Activated CD4-positive, alpha-beta T cell treated with anti-CD3 and anti-CD28 coated beads, Interleukin-2, amount 50 U/mL, for 16 hours (primary cell): Measurements from ENCODE around the gene CCDC183.
A peak's percentile ranks its signal among the peaks of the same experiment; 100 is the strongest.
"Not testable (repeated sequence)": the region's sequence is repeated elsewhere in the genome, so short reads cannot be mapped to it uniquely, and the experiment has no call there.

Source experiments
- DNase-seq: peaks from one replicate; pipeline ENCODE4 v3.0.0-alpha.2; 2020

The CCDC183 gene

DNA sequence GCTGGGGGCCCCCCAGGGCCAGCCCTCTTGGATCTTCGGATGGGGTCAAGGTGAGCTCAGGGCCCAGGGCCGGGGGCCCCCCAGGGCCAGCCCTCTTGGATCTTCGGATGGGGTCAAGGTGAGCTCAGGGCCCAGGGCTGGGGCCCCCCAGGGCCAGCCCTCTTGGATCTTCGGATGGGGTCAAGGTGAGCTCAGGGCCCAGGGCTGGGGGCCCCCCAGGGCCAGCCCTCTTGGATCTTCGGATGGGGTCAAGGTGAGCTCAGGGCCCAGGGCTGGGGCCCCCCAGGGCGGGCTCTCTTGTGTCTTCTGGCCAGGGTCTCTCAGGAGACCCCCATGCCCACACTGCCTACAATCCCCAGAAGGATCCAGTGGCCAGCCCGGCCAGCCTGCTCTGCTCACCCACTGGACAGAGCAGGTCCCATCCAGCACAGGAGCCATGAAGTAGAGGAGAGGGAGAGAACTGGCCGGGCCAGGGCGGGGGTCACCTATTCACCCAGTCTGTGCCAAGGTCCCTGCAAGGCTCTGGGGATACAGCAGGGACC is 6.9 kb downstream of the CCDC183 start:
- not testable (repeated sequence) for DNase-seq

GRCh38 chr9:136803551-136804508 is 7.7 kb downstream of the CCDC183 start:
- DNase-seq: no peak

GRCh38 chr9:136804509-136805206 is 8.5 kb downstream of the CCDC183 start:
- DNase-seq: no peak

DNA sequence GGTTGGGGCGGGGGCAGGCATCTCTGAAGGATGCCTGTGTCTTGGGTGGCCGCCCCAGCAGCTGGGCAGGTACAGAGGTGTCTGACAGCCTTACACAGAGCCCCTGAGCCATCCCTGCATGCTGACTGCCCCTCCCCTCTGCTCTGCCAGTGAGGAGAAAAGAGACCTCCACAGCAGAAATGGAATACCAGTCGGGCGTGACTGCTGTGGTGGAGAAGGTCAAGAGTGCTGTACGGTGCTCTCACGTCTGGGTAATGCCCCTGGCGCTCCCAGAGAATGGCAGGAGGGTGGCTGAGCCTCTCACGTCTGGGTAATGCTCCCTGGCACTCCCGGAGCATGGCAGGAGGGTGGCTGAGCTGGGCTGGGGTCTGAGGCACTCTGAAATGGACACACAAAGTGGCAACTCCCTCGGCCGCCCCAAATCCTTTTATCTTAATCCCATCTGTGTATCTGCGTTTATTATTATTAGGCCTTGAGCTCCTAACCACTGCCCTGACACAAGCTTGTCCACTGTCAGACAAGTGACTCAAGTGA is 9.1 kb downstream of the CCDC183 start:
- no peak for DNase-seq

DNA sequence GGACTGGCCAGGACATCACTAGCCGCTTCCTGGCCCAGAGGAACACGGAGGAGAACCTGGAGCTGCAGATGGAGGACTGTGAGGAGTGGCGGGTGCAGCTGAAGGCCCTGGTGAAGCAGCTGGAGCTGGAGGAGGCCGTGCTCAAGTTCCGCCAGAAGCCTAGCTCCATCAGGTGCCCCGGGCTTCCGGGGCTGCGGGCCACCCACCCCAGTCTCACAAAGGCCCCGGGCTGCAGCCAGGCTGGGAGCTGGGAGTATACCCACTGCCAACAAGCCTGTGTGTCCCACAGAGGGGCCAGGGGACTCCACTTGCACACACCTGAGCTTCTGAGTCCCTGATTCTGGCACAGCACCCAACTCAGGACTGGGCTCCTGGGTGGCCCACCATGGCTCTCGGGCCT is 9.9 kb downstream of the CCDC183 start:
- DNase-seq: no peak

DNA sequence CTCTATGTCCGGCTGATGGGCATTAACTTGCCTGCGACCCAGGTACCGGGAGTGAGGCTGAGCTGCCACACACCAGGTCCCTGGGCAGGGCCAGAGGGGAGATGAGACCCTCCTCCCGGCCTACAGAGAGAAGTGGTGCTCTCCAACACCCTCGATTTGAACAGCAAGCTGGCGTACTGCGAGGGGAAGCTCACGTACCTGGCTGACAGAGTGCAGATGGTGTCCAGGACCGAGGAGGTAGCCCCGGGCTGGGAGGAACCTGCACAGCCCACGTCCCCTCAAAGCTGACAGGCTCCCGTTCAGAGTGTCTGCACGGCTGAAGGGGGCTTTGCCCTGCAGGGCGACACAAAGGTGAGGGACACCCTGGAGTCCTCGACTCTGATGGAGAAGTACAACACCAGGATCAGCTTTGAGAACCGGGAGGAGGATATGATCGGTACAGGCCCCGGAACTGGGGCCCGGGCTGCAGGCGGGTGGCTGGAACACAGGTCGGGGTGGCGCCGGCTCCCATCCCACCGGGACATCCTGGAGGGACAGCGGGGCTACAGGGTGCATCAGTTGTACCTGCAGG is 10.6 kb downstream of the CCDC183 start:
- no peak for DNase-seq

DNA sequence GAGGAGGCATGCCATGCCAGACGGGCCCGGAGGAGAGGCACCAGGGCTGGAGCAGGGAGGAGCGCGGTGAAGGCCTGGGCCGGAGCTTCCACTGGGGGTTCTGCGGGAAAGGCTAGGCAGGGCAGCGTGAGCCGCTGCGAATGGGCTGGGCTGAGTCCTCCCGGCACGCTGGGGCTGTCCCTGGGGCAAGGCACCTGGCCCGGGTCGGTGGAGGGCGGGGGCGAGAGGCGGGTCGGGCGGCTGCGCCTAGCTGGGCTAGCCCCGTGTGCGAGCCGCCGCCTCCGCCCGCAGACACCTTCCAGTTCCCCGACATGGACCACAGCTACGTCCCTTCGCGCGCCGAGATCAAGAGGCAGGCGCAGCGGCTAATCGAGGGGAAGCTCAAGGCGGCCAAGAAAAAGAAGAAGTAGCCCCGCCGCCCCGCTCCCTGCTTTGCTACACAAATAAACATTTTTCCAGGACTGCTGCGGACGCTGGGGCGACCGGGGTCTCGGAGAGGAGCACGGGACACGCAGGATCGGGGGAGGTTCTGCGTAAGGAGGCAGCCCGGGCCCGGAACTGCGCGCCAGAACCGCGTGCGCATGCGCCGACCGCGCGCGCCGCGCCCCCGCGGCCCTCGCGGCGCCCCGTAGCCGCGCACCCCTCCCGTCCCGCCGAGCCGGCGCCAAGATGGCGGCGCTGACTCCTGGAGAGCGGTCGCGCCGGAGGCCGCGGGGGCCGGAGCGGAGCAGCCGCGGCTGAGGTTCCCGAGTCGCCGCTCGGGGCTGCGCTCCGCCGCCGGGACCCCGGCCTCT is 11.3 kb downstream of the CCDC183 start, which contains the start of gene RABL6:
RABL6 (plus strand) TSS at position 668 of the 794 bp plus-strand sequence. CDS start 249 bp downstream, outside the sequence.
- DNase-seq: peak; percentile 83

DNA sequence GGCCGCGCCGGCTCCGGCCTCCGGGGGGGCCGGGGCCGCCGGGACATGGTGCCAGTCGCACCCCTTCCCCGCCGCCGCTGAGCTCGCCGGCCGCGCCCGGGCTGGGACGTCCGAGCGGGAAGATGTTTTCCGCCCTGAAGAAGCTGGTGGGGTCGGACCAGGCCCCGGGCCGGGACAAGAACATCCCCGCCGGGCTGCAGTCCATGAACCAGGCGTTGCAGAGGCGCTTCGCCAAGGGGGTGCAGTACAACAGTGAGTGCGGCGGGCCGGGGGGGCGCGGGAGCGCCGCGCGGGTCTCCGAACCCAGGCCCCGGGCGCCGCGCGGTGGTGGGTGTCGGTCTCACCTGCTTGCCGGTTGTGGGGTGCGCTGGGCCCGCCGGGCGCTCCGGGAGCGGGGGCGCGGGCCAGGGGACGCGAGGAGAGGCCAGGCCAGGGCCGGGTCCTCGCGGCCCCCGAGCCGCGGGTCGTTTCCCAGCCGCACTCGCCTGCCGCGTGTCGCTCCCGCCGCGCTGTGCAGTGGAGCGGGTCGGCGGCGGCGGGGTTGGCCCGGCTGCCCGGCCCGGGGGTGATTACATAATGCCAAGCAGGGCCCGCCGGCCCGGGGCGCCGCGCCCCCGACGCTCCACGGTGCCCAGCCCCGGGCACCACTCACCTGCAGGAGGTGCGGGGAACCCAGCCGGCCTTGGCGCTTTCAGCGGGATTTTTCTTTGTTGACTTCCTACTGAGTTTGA is 12.1 kb downstream of the CCDC183 start:
- no peak for DNase-seq

DNA sequence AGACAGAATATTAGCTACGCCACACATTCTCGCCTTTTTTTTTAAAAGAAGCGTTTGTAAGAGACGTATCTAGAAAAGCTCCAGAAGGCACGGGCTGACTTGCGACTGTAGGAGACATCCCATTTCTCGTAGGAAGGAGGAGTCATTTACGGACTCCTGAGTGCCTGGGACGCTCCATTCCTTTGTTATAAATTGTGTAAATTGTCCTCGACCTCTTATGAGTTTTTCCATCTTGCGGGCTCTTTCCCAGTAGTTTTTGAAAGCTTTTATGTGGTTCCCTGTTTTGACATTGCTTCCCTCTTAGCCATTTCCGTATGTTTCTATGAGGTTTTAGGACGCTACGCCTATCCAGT is 12.6 kb downstream of the CCDC183 start:
- DNase-seq: no peak

- DNase-seq: no peak
These were observed 18.7 kb downstream of the CCDC183 start for GRCh38 chr9:136814725-136815421.

- no peak for DNase-seq
These were observed 19.3 kb downstream of the CCDC183 start for GRCh38 chr9:136815422-136815782.

DNA sequence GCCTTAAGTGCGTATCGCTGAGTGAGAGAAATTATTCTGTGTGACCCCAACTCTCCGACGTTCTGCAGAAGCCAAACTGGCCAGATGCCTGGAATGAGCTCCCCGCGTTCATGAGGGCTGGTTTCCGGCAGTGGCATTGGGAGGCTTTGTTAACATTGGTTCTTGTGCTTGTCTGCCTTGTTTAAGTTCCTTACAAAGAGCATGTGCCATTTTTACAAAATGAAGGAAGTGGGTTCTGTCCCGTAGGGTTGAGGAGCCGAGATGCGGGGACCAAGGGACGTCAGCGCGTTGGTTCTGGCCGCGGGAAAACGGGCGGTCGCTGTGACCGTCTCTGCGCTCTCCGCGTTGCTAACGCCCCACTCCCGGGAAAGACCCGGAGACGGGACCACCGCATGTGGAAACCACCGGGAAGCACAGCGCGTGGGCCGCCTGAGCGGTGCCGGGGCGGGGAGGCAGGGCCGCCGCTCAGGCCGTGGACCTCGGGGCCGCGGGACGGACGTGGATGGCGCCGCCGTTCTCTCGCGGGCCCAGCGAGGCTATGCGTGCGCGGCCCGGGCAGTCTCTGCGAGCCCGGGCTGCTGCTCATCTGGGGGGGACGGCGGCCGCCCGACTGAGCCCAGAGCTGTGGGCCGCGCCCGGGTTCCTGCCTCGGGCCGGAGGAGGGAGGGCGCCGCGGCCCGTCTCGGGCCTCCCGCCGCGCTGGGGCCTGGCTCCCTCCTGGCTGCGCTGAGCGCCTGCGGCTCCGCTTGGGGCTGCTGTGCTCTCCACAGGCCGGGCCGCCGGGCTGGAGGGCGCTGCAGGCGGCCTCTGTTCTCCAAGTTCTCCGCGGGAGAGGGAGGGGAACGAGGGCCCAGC is 25.1 kb downstream of the CCDC183 start:
- no peak for DNase-seq

DNA sequence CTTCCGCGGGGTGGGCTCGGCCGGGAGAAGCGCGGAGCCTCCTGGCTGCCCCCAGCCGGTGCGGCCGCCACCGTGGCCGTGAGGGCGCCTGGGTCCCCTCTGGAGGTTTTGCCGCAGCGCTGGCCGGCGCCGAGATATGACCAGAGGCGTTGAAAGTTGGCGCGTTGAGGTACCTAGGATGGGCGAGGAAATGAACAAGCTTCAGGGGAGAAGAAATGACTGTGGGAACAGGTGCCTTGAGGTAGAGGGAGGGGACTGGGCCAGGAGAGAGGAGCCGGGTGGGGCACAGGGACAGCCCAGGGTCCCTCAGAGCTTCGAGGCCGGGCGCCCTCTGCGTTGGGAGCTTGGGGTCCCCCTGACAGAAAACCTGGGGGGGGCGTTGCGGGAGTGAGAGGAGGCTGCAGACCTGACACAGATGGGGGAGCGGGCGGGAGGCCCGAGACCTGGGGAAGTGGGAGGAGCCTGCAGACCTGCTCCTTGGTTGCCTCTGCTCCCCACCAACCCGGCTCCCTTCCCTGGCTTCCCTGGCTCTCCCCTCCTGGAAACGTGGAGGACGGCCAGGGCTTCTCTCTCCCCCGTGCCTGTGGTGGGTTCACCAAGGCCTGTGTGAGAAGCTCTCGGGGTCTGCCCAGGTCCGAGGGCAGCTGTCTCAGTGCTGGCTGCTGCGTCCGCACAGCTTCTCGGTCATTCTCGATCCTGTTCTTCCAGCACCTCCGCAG is 25.8 kb downstream of the CCDC183 start:
- DNase-seq: no peak

DNA sequence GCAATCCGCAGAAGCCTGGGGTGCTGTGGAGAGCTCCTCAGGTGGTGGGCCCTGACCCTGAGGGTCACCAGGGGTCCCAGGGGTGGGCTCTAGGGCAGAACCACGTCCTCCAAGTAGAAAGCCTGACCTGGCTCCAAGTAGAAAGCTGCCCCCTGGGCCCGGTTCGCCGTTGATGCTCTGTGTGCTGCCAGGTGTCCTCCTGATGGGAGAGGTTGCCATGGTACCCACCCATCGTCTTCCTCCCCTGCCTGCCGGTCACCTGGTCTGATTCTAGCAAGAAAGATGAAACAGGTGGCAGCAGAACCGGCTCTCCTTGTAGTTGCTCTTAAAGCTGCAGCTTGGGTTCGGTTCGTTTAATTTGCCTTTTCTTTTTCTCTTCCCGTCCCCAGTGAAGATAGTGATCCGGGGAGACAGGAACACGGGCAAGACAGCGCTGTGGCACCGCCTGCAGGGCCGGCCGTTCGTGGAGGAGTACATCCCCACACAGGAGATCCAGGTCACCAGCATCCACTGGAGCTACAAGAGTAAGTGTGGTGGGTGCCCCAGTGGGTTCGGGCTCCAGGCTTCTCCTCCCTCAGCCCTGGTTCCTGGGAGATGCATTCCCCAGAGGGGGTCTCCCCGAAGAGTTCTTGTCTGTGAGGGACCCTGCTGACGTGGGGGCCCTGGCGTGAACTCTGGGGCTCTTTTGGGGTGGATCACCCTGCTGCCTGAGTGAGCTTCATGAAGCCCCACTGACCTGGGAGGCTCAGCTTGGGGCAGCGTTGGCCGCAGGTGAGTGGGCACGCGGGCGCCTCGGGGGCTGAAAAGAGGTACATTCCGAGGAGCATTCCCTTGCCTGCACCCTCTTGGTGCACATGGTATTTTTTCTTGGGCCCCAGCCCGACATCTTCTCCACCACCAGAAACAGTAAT is 27.3 kb downstream of the CCDC183 start:
- no peak for DNase-seq

DNA sequence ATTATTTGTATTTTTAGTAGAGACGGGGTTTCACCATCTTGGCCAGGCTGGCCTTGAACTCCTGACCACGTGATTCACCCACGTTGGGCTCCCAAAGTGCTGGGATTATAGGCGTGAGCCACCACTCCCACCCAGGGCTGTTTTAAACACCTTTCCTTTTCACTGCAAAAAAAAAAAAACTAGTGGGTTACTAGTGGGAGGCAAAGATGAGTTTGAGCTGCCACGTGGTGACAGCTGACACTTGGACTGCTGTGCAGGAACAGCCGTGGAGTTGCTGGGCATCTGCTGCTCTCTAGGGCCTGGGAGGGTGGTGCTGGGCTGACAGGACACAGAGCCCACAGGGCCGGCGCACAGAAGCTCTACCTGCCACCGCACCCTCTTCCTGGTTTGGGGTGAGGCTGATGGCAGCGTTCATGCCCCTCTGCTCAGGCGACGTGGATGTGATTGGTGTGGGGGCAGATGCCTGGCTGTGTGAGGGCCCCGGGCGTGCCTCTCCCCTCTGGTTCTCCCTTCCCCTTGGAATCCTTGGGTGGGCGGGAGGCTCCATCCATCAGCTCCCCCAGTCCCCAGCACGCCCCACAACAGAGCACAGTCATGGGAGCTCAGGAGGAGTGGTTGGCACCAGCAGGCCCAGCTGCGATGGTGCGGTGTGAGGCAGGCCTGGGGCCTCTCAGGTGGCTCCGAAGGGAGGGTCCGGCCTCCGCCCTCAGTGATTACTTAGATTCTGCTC is 28.5 kb downstream of the CCDC183 start:
- no peak for DNase-seq

DNA sequence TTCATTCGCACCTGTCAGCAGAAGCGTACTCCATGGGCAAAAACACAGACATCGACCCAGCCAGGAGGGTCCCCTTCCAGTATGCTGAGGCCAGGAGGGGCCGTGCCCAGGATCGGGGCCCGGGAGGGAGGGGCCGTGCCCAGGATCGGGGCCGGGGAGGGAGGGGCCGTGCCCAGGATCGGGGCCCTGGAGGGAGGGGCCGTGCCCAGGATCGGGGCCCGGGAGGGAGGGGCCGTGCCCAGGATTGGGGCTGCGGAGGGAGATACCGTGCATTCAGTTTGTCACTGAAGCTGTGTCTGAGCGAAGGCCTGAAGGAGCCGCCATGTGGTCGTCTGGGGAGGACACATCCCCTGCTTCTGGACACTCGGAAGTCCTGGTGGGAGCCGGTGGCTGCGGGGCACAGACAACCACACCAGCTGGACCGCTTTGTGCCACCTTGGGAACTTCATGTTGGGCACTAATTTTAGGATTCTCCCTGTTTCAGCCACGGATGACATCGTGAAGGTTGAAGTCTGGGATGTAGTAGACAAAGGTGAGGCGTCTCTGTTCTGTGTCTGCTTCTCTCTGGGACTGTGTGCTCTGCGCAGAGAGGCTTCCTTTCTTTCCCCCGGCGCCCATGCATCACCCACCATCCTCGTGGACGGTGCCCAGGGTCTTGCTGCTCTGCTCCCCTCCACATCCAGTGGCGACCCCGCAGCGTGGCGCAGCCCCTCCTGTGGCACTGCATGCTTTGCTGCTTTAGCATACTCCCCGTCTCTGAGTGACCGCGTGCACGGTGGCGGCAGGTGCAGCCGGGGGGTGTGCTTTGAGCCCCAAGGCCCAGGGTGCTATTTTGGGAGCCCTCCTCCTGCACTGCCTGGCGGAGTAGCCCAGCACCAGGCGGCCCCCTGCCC is 29.4 kb downstream of the CCDC183 start:
- DNase-seq: no peak
